ENCODE data around the gene SUPT3H.
"Not testable (repeated sequence)": the region's sequence is repeated elsewhere in the genome, so short reads cannot be mapped to it uniquely, and the experiment has no call there.

The SUPT3H gene

GRCh38 chr6:45300736-45301135, 77.0 kb downstream of the SUPT3H start:
- H3K9ac ChIP-seq (ENCODE audit: low read depth in 1 of 2, low read length in 2 of 2), result no peak overlapping the region
- H3K36me3 ChIP-seq (ENCODE audit: control insufficient read depth in 2 of 2, insufficient read depth in 2 of 2, low read length in 2 of 2), result no peaks in the 10 kb centered on the region
- H3K4me1 ChIP-seq (ENCODE audit: control insufficient read depth in 2 of 2, insufficient read depth in 2 of 2, low read length in 2 of 2), result no peaks in the 10 kb centered on the region
- H3K27me3 ChIP-seq (ENCODE audit: control insufficient read depth in 2 of 2, insufficient read depth in 2 of 2, low read length in 2 of 2), result no peaks in the 10 kb centered on the region
- H3K4me3 ChIP-seq (ENCODE audit: low read length in 2 of 2), result no peak overlapping the region
- no peak overlapping the region for H3K27ac ChIP-seq (ENCODE audit: low read depth in 2 of 2, low read length in 2 of 2)
- H3K9me3 ChIP-seq (ENCODE audit: control insufficient read depth in 2 of 2, low read length in 2 of 2), result no peaks in the 10 kb centered on the region

GRCh38 chr6:45299096-45299581, 78.6 kb downstream of the SUPT3H start:
- Histone ChIP-seq H3K4me3 (ENCODE audit: low read length in 2 of 2) (no peak overlapping the region), H3K36me3 (ENCODE audit: control insufficient read depth in 2 of 2, insufficient read depth in 2 of 2, low read length in 2 of 2) (no peaks in the 10 kb centered on the region), H3K27me3 (ENCODE audit: control insufficient read depth in 2 of 2, insufficient read depth in 2 of 2, low read length in 2 of 2) (no peaks in the 10 kb centered on the region), H3K4me1 (ENCODE audit: control insufficient read depth in 2 of 2, insufficient read depth in 2 of 2, low read length in 2 of 2) (no peaks in the 10 kb centered on the region), H3K9ac (ENCODE audit: low read depth in 1 of 2, low read length in 2 of 2) (no peak overlapping the region), H3K27ac (ENCODE audit: low read depth in 2 of 2, low read length in 2 of 2) (no peak overlapping the region), H3K9me3 (ENCODE audit: control insufficient read depth in 2 of 2, low read length in 2 of 2) (no peaks in the 10 kb centered on the region)

- Histone ChIP-seq H3K9me3 (ENCODE audit: control insufficient read depth in 2 of 2, low read length in 2 of 2) (no peaks in the 10 kb centered on the region), H3K4me1 (ENCODE audit: control insufficient read depth in 2 of 2, insufficient read depth in 2 of 2, low read length in 2 of 2) (no peaks in the 10 kb centered on the region)
Measured at GRCh38 chr6:45297320-45297719, 80.4 kb downstream of the SUPT3H start.

GRCh38 chr6:45294065-45294701, 83.6 kb downstream of the SUPT3H start:
- not testable (repeated sequence) for H3K27me3 ChIP-seq (ENCODE audit: control insufficient read depth in 2 of 2, insufficient read depth in 2 of 2, low read length in 2 of 2); H3K9ac ChIP-seq (ENCODE audit: low read depth in 1 of 2, low read length in 2 of 2); H3K36me3 ChIP-seq (ENCODE audit: control insufficient read depth in 2 of 2, insufficient read depth in 2 of 2, low read length in 2 of 2); H3K4me3 ChIP-seq (ENCODE audit: low read length in 2 of 2); H3K9me3 ChIP-seq (ENCODE audit: control insufficient read depth in 2 of 2, low read length in 2 of 2); H3K4me1 ChIP-seq (ENCODE audit: control insufficient read depth in 2 of 2, insufficient read depth in 2 of 2, low read length in 2 of 2); H3K27ac ChIP-seq (ENCODE audit: low read depth in 2 of 2, low read length in 2 of 2)

More at GRCh38 chr6:45297320-45297719, 80.4 kb downstream of the SUPT3H start:
- Histone ChIP-seq H3K27ac (ENCODE audit: low read depth in 2 of 2, low read length in 2 of 2) (no peak overlapping the region), H3K4me3 (ENCODE audit: low read length in 2 of 2) (no peak overlapping the region), H3K36me3 (ENCODE audit: control insufficient read depth in 2 of 2, insufficient read depth in 2 of 2, low read length in 2 of 2) (no peaks in the 10 kb centered on the region), H3K9ac (ENCODE audit: low read depth in 1 of 2, low read length in 2 of 2) (no peak overlapping the region), H3K27me3 (ENCODE audit: control insufficient read depth in 2 of 2, insufficient read depth in 2 of 2, low read length in 2 of 2) (no peaks in the 10 kb centered on the region)

GRCh38 chr6:45293306-45293705, 84.4 kb downstream of the SUPT3H start:
- H3K4me1 ChIP-seq (ENCODE audit: control insufficient read depth in 2 of 2, insufficient read depth in 2 of 2, low read length in 2 of 2), result no peaks in the 10 kb centered on the region
- no peak overlapping the region for H3K27ac ChIP-seq (ENCODE audit: low read depth in 2 of 2, low read length in 2 of 2)
- H3K4me3 ChIP-seq (ENCODE audit: low read length in 2 of 2), result no peak overlapping the region
- H3K27me3 ChIP-seq (ENCODE audit: control insufficient read depth in 2 of 2, insufficient read depth in 2 of 2, low read length in 2 of 2), result no peaks in the 10 kb centered on the region
- H3K9me3 ChIP-seq (ENCODE audit: control insufficient read depth in 2 of 2, low read length in 2 of 2), result no peaks in the 10 kb centered on the region
- no peaks in the 10 kb centered on the region for H3K36me3 ChIP-seq (ENCODE audit: control insufficient read depth in 2 of 2, insufficient read depth in 2 of 2, low read length in 2 of 2)
- H3K9ac ChIP-seq (ENCODE audit: low read depth in 1 of 2, low read length in 2 of 2), result no peak overlapping the region

- H3K27ac ChIP-seq (ENCODE audit: low read depth in 2 of 2, low read length in 2 of 2), result no peak overlapping the region
- H3K4me1 ChIP-seq (ENCODE audit: control insufficient read depth in 2 of 2, insufficient read depth in 2 of 2, low read length in 2 of 2), result no peaks in the 10 kb centered on the region
- no peaks in the 10 kb centered on the region for H3K9me3 ChIP-seq (ENCODE audit: control insufficient read depth in 2 of 2, low read length in 2 of 2)
- H3K4me3 ChIP-seq (ENCODE audit: low read length in 2 of 2), result no peak overlapping the region
- no peak overlapping the region for H3K9ac ChIP-seq (ENCODE audit: low read depth in 1 of 2, low read length in 2 of 2)
- H3K27me3 ChIP-seq (ENCODE audit: control insufficient read depth in 2 of 2, insufficient read depth in 2 of 2, low read length in 2 of 2), result no peaks in the 10 kb centered on the region
- H3K36me3 ChIP-seq (ENCODE audit: control insufficient read depth in 2 of 2, insufficient read depth in 2 of 2, low read length in 2 of 2), result no peaks in the 10 kb centered on the region
Measured at GRCh38 chr6:45289751-45290514, 87.8 kb downstream of the SUPT3H start.

- not testable (repeated sequence) for H3K27me3 ChIP-seq (ENCODE audit: control insufficient read depth in 2 of 2, insufficient read depth in 2 of 2, low read length in 2 of 2); H3K9ac ChIP-seq (ENCODE audit: low read depth in 1 of 2, low read length in 2 of 2); H3K4me3 ChIP-seq (ENCODE audit: low read length in 2 of 2); H3K36me3 ChIP-seq (ENCODE audit: control insufficient read depth in 2 of 2, insufficient read depth in 2 of 2, low read length in 2 of 2); H3K9me3 ChIP-seq (ENCODE audit: control insufficient read depth in 2 of 2, low read length in 2 of 2); H3K27ac ChIP-seq (ENCODE audit: low read depth in 2 of 2, low read length in 2 of 2); H3K4me1 ChIP-seq (ENCODE audit: control insufficient read depth in 2 of 2, insufficient read depth in 2 of 2, low read length in 2 of 2)
Measured at GRCh38 chr6:45286707-45287106, 91.0 kb downstream of the SUPT3H start.

- no peak overlapping the region for H3K4me3 ChIP-seq (ENCODE audit: low read length in 2 of 2)
- H3K36me3 ChIP-seq (ENCODE audit: control insufficient read depth in 2 of 2, insufficient read depth in 2 of 2, low read length in 2 of 2), result no peaks in the 10 kb centered on the region
- H3K27ac ChIP-seq (ENCODE audit: low read depth in 2 of 2, low read length in 2 of 2), result no peak overlapping the region
- H3K27me3 ChIP-seq (ENCODE audit: control insufficient read depth in 2 of 2, insufficient read depth in 2 of 2, low read length in 2 of 2), result no peaks in the 10 kb centered on the region
- no peaks in the 10 kb centered on the region for H3K9me3 ChIP-seq (ENCODE audit: control insufficient read depth in 2 of 2, low read length in 2 of 2)
- H3K4me1 ChIP-seq (ENCODE audit: control insufficient read depth in 2 of 2, insufficient read depth in 2 of 2, low read length in 2 of 2), result no peaks in the 10 kb centered on the region
- no peak overlapping the region for H3K9ac ChIP-seq (ENCODE audit: low read depth in 1 of 2, low read length in 2 of 2)
Measured at GRCh38 chr6:45278367-45278766, 99.4 kb downstream of the SUPT3H start.

- not testable (repeated sequence) for H3K9me3 ChIP-seq (ENCODE audit: control insufficient read depth in 2 of 2, low read length in 2 of 2); H3K27ac ChIP-seq (ENCODE audit: low read depth in 2 of 2, low read length in 2 of 2); H3K4me3 ChIP-seq (ENCODE audit: low read length in 2 of 2); H3K27me3 ChIP-seq (ENCODE audit: control insufficient read depth in 2 of 2, insufficient read depth in 2 of 2, low read length in 2 of 2); H3K36me3 ChIP-seq (ENCODE audit: control insufficient read depth in 2 of 2, insufficient read depth in 2 of 2, low read length in 2 of 2); H3K9ac ChIP-seq (ENCODE audit: low read depth in 1 of 2, low read length in 2 of 2); H3K4me1 ChIP-seq (ENCODE audit: control insufficient read depth in 2 of 2, insufficient read depth in 2 of 2, low read length in 2 of 2)
Measured at GRCh38 chr6:45277741-45278140, 100.0 kb downstream of the SUPT3H start.

GRCh38 chr6:45275358-45275757, 102.4 kb downstream of the SUPT3H start:
- H3K9me3 ChIP-seq (ENCODE audit: control insufficient read depth in 2 of 2, low read length in 2 of 2), result no peaks in the 10 kb centered on the region
- no peak overlapping the region for H3K4me3 ChIP-seq (ENCODE audit: low read length in 2 of 2)
- H3K4me1 ChIP-seq (ENCODE audit: control insufficient read depth in 2 of 2, insufficient read depth in 2 of 2, low read length in 2 of 2), result no peaks in the 10 kb centered on the region
- no peaks in the 10 kb centered on the region for H3K27me3 ChIP-seq (ENCODE audit: control insufficient read depth in 2 of 2, insufficient read depth in 2 of 2, low read length in 2 of 2)
- no peak overlapping the region for H3K9ac ChIP-seq (ENCODE audit: low read depth in 1 of 2, low read length in 2 of 2)
- no peaks in the 10 kb centered on the region for H3K36me3 ChIP-seq (ENCODE audit: control insufficient read depth in 2 of 2, insufficient read depth in 2 of 2, low read length in 2 of 2)
- H3K27ac ChIP-seq (ENCODE audit: low read depth in 2 of 2, low read length in 2 of 2), result no peak overlapping the region
